Neural progenitor cell (in vitro differentiated cells): ENCODE results near the gene CTDSPL2. TPM values are rescaled to one million over a fixed set of nuclear protein-coding genes. Genes with fewer than 3 reads are reported as not detected.

Experiments
- DNase-seq: peaks from one replicate; pipeline ENCODE4 v3.0.0-alpha.2; 2016; ENCODE audit warnings: low spot score
- H2AFZ ChIP-seq: fragments of 200-600 bp; sonication (generic); replicated peaks from 2 replicates; pipeline ENCODE4 v1.6.1; 2016; ENCODE audit warnings: antibody characterized with exemption
- H3F3A ChIP-seq: fragments of 200-600 bp; sonication (generic); 2 replicates; pipeline ENCODE4 v1.6.1; 2016; ENCODE audit warnings: antibody characterized with exemption, low read depth
- H3K27ac ChIP-seq: fragments of 200-600 bp; sonication (generic); 2 replicates; pipeline ENCODE4 v1.5.1; 2016; ENCODE audit warnings: mild to moderate bottlenecking
- H3K27me3 ChIP-seq: fragments of 200-600 bp; sonication (generic); 2 replicates; pipeline ENCODE4 v1.6.1; 2016; ENCODE audit warnings: mild to moderate bottlenecking, moderate library complexity
- H3K36me3 ChIP-seq: fragments of 200-600 bp; sonication (generic); 2 replicates; pipeline ENCODE4 v1.5.1; 2016
- H3K4me1 ChIP-seq: fragments of 200-600 bp; sonication (generic); 2 replicates; pipeline ENCODE4 v1.6.1; 2016; ENCODE audit warnings: mixed run types
- H3K4me2 ChIP-seq: fragments of 200-600 bp; sonication (generic); 2 replicates; pipeline ENCODE4 v1.6.1; 2016
- H3K4me3 ChIP-seq: fragments of 200-600 bp; sonication (generic); 2 replicates; pipeline ENCODE4 v1.5.1; 2016
- H3K79me2 ChIP-seq: fragments of 200-600 bp; sonication (generic); 2 replicates; pipeline ENCODE4 v1.6.1; 2016; ENCODE audit warnings: low read depth
- H3K9ac ChIP-seq: fragments of 200-600 bp; sonication (generic); 2 replicates; pipeline ENCODE4 v1.6.1; 2016
- H3K9me3 ChIP-seq: fragments of 200-600 bp; sonication (generic); 2 replicates; pipeline ENCODE4 v1.5.1; 2016; ENCODE audit warnings: low read depth
- H4K20me1 ChIP-seq: fragments of 200-600 bp; sonication (generic); 2 replicates; pipeline ENCODE4 v1.6.1; 2016; ENCODE audit warnings: low read depth
- H3K27ac Mint-ChIP-seq: 3 replicates; pipeline ENCODE4 v1.8.0; 2021; ENCODE audit warnings: mixed read lengths
- H3K27me3 Mint-ChIP-seq: 2 replicates; pipeline ENCODE4 v1.8.0; 2022; ENCODE audit warnings: low read depth, mild to moderate bottlenecking, inconsistent platforms, moderate library complexity, mixed read lengths; ENCODE audit not compliant: insufficient read depth
- H3K36me3 Mint-ChIP-seq: 3 replicates; pipeline ENCODE4 v1.8.0; 2021; ENCODE audit warnings: mixed read lengths
- H3K4me1 Mint-ChIP-seq: 3 replicates; pipeline ENCODE4 v1.8.0; 2021; ENCODE audit warnings: mixed read lengths
- H3K4me3 Mint-ChIP-seq: 3 replicates; pipeline ENCODE4 v1.8.0; 2021; ENCODE audit warnings: mild to moderate bottlenecking, moderate library complexity, mixed read lengths
- H3K9me3 Mint-ChIP-seq: 3 replicates; pipeline ENCODE4 v1.8.0; 2020; ENCODE audit warnings: mixed read lengths
- CTCF ChIP-seq: fragments of 200-600 bp; sonication (generic); IDR thresholded peaks from 2 replicates; pipeline ENCODE4 v1.5.1; 2017; ENCODE audit warnings: antibody characterized with exemption, mild to moderate bottlenecking
- EZH2 ChIP-seq: fragments of 200-600 bp; sonication (generic); IDR thresholded peaks from 2 replicates; pipeline ENCODE4 v1.6.1; 2017; ENCODE audit warnings: antibody characterized with exemption, mild to moderate bottlenecking, moderate library complexity
- EZH2phosphoT487 ChIP-seq: fragments of 200-600 bp; sonication (generic); IDR thresholded peaks from 2 replicates; pipeline ENCODE4 v1.6.1; 2017; ENCODE audit warnings: antibody characterized with exemption
- total RNA-seq: library from RNA; depleted of rRNA; stranded (reverse); fragments of >200 nt; gene quantifications from 2 replicates; pipeline ENCODE4 v1.2.3, GENCODE V29; 2015; ENCODE audit warnings: low replicate concordance

Gene CTDSPL2
- total RNA-seq, 1 donor from 2014 or later, result 207 TPM

GRCh38 chr15:44438402-44438801, 11.0 kb downstream of the CTDSPL2 start:
- Mint-ChIP-seq H3K4me1 (no peaks in the 10 kb centered on the region), H3K9me3 (peaks cover 38% of the 10 kb centered on the region), H3K27ac (no peak overlapping the region), H3K4me3 (no peak overlapping the region), H3K36me3 (peaks cover 58% of the 10 kb centered on the region), H3K27me3 (peaks cover 2% of the 10 kb centered on the region)
- H3K36me3 ChIP-seq, result no peaks in the 10 kb centered on the region
- no peaks in the 10 kb centered on the region for H3K9me3 ChIP-seq
- H3K4me3 ChIP-seq, result no peak overlapping the region
- no peak overlapping the region for H3K27ac ChIP-seq
- peaks cover 11% of the 10 kb centered on the region for H3F3A ChIP-seq
- TF ChIP-seq EZH2, result no peak
- no peak for TF ChIP-seq CTCF
- TF ChIP-seq EZH2phosphoT487, result no peak
- H3K27me3 ChIP-seq, result no peaks in the 10 kb centered on the region
- DNase-seq, result no peak
- H3K4me2 ChIP-seq, result no peak overlapping the region
- peaks cover 83% of the 10 kb centered on the region for H4K20me1 ChIP-seq
- H2AFZ ChIP-seq, result no peak overlapping the region
- peaks cover 6% of the 10 kb centered on the region for H3K4me1 ChIP-seq
- no peak overlapping the region for H3K9ac ChIP-seq
- H3K79me2 ChIP-seq, result peaks cover 100% of the 10 kb centered on the region

GRCh38 chr15:44441095-44441501, 13.7 kb downstream of the CTDSPL2 start:
- peak overlapping the region; percentile 17 for H3K4me2 ChIP-seq
- Mint-ChIP-seq H3K4me1 (no peaks in the 10 kb centered on the region), H3K4me3 (no peak overlapping the region), H3K36me3 (peaks cover 58% of the 10 kb centered on the region), H3K27ac (no peak overlapping the region), H3K27me3 (peaks cover 4% of the 10 kb centered on the region), H3K9me3 (peaks cover 36% of the 10 kb centered on the region)
- peaks cover 100% of the 10 kb centered on the region for H3K79me2 ChIP-seq
- no peak overlapping the region for H3K9ac ChIP-seq
- H3K36me3 ChIP-seq, result no peaks in the 10 kb centered on the region
- peaks cover 65% of the 10 kb centered on the region for H4K20me1 ChIP-seq
- H3K4me3 ChIP-seq, result no peak overlapping the region
- H3K27ac ChIP-seq, result peak overlapping the region; percentile 55
- H3F3A ChIP-seq, result peaks cover 11% of the 10 kb centered on the region
- no peak overlapping the region for H2AFZ ChIP-seq
- TF ChIP-seq EZH2 (no peak), EZH2phosphoT487 (no peak), CTCF (no peak)
- H3K27me3 ChIP-seq, result no peaks in the 10 kb centered on the region
- H3K4me1 ChIP-seq, result peaks cover 6% of the 10 kb centered on the region
- no peak for DNase-seq
- no peaks in the 10 kb centered on the region for H3K9me3 ChIP-seq

- Histone ChIP-seq H3F3A (peaks cover 11% of the 10 kb centered on the region), H3K36me3 (no peaks in the 10 kb centered on the region), H2AFZ (no peak overlapping the region), H3K9me3 (no peaks in the 10 kb centered on the region), H3K27me3 (no peaks in the 10 kb centered on the region), H3K27ac (no peak overlapping the region), H3K4me1 (peaks cover 6% of the 10 kb centered on the region), H3K4me2 (no peak overlapping the region), H3K9ac (no peak overlapping the region), H3K79me2 (peaks cover 100% of the 10 kb centered on the region), H3K4me3 (no peak overlapping the region), H4K20me1 (peaks cover 66% of the 10 kb centered on the region)
- H3K4me1 Mint-ChIP-seq, result no peaks in the 10 kb centered on the region
- H3K27ac Mint-ChIP-seq, result no peak overlapping the region
- no peak for TF ChIP-seq CTCF
- TF ChIP-seq EZH2, result no peak
- TF ChIP-seq EZH2phosphoT487, result no peak
- peaks cover 6% of the 10 kb centered on the region for H3K27me3 Mint-ChIP-seq
- DNase-seq, result no peak
- no peak overlapping the region for H3K4me3 Mint-ChIP-seq
- peaks cover 23% of the 10 kb centered on the region for H3K9me3 Mint-ChIP-seq
- peaks cover 52% of the 10 kb centered on the region for H3K36me3 Mint-ChIP-seq
Observed at GRCh38 chr15:44443515-44443914, 16.1 kb downstream of the CTDSPL2 start.
